ENCODE data around the gene RAP2A.

The RAP2A gene

DNA sequence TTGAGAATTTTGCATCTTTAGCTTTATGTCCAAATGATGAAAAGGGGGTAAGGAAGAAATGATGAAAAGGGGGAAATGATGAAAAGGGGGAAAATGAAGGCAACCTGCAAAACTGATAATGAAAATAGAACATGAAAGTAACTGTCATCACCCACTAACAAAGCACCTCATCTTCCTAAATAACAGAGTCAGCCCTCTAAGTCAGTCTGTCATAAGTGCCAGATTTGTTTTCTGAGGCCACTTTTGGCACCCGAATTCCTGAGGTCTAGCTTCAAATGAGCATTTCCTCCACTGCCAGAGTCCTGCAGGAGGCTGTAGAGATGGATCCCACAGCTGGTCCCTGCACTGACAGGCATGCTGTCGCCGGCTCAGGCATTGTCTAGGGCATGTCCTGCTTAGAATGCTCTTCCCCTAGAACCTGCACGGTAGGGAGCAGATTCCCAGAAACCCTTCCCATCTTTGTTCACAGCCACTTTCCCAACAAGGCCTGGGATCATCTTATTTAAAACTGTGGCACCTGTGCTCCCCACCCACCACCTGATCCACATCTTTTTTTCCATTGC, 25.3 kb downstream of the RAP2A start:
- no peak for TF ChIP-seq SIN3A (IDR thresholded peaks at IDR 0.05; ENCODE audit: borderline replicate concordance, insufficient read depth, low read length)
- TF ChIP-seq FOXP2 (optimal IDR thresholded peaks at IDR 0.05; ENCODE audit: borderline replicate concordance, extremely low read depth, extremely low read length, insufficient read depth): no peak
- TF ChIP-seq, protein P1, sequence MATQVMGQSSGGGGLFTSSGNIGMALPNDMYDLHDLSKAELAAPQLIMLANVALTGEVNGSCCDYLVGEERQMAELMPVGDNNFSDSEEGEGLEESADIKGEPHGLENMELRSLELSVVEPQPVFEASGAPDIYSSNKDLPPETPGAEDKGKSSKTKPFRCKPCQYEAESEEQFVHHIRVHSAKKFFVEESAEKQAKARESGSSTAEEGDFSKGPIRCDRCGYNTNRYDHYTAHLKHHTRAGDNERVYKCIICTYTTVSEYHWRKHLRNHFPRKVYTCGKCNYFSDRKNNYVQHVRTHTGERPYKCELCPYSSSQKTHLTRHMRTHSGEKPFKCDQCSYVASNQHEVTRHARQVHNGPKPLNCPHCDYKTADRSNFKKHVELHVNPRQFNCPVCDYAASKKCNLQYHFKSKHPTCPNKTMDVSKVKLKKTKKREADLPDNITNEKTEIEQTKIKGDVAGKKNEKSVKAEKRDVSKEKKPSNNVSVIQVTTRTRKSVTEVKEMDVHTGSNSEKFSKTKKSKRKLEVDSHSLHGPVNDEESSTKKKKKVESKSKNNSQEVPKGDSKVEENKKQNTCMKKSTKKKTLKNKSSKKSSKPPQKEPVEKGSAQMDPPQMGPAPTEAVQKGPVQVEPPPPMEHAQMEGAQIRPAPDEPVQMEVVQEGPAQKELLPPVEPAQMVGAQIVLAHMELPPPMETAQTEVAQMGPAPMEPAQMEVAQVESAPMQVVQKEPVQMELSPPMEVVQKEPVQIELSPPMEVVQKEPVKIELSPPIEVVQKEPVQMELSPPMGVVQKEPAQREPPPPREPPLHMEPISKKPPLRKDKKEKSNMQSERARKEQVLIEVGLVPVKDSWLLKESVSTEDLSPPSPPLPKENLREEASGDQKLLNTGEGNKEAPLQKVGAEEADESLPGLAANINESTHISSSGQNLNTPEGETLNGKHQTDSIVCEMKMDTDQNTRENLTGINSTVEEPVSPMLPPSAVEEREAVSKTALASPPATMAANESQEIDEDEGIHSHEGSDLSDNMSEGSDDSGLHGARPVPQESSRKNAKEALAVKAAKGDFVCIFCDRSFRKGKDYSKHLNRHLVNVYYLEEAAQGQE (IDR thresholded peaks at IDR 0.05; ENCODE audit: insufficient read depth in 1 of 2, low read depth in 2 of 2, low read length in 2 of 2): no peak
- TF ChIP-seq TAF1 (IDR thresholded peaks at IDR 0.05; ENCODE audit: borderline replicate concordance, insufficient read depth, low read length): no peak
- no peak for TF ChIP-seq POLR2AphosphoS5 (IDR thresholded peaks at IDR 0.05; ENCODE audit: low read depth, low read length)

DNA sequence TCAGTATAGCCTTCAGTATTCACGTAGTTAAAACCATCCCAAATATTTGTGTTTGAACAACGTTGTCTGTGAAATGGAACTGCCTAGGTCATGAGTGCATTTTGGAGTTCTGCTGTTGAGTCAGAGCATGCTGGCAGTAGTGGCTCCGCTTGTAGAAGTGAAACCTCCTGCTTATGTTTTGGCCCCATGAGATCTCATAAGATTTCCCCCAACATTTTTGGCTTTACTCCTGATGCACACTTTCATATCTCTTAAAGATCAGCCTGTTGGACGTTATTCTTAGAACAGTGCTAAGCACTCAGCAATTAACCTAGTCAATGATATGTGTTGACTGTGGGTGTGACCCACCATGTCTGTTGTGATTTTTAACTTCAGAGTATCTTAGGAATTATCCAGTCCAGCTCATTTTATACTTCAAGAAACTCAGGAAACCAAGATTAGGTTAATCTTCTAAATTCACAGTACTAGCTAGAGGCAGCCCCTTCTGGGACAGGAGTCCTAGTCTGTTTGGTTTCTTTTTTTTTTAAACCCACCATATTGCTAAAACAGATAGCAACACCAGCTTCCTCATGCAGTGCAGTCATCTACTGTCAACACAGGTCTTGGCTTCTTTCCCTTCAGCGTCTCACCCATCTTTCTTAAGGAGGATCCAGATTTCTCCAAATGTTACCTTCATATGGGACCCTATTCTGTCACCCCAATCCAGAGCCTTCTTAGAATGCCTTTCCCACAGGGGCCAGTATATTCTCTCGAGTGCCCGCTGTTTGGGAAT, 26.2 kb downstream of the RAP2A start:
- TF ChIP-seq TAF1 (IDR thresholded peaks at IDR 0.05; ENCODE audit: borderline replicate concordance, insufficient read depth, low read length) (no peak), POLR2AphosphoS5 (IDR thresholded peaks at IDR 0.05; ENCODE audit: low read depth, low read length) (no peak)
- TF ChIP-seq, protein P1 (IDR thresholded peaks at IDR 0.05; ENCODE audit: insufficient read depth in 1 of 2, low read depth in 2 of 2, low read length in 2 of 2): no peak

DNA sequence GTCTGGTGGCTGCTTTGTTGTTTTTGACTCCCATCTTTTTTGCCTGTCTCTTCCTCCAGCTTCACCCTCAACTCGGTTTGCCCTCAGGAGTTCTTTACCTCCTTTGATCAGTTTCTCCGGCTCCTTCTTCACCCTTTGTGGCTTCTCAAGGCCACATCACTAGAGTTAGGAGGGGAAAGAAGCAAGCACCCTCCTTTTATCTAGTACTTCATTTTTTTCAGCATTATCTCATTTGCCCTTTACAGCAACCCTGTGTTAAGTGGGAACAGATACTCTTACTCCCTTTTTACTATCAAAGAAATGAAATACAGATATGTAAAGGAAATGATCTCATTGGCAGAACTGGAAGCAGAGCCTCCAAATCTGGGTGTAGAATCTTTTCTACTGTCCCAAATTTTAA, 26.9 kb downstream of the RAP2A start:
- TF ChIP-seq SIN3A (IDR thresholded peaks at IDR 0.05; ENCODE audit: borderline replicate concordance, insufficient read depth, low read length): no peak
- no peak for TF ChIP-seq POLR2AphosphoS5 (IDR thresholded peaks at IDR 0.05; ENCODE audit: low read depth, low read length)
- TF ChIP-seq FOXP2 (optimal IDR thresholded peaks at IDR 0.05; ENCODE audit: borderline replicate concordance, extremely low read depth, extremely low read length, insufficient read depth): no peak
- TF ChIP-seq, protein P1 (IDR thresholded peaks at IDR 0.05; ENCODE audit: insufficient read depth in 1 of 2, low read depth in 2 of 2, low read length in 2 of 2): no peak
- no peak for TF ChIP-seq TAF1 (IDR thresholded peaks at IDR 0.05; ENCODE audit: borderline replicate concordance, insufficient read depth, low read length)

DNA sequence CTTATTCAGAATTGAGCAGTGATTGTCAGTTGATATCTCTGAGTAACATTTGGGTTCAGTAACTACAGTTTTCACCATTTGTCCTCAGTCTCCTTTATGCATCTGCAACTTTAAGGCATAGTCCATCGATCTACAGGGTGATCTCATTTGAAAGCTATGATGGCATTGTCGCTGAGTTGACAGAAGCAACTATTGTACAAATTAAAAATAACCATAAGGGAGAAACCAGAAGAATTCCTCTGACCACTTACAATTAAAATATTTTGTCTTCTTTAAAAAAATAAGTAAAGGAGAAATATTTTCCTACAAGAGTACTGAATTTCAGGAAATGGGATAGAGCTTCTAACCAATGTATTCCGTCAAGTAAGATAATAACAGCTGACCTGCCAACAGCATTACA, 30.6 kb downstream of the RAP2A start:
- TF ChIP-seq TAF1 (IDR thresholded peaks at IDR 0.05; ENCODE audit: borderline replicate concordance, insufficient read depth, low read length) (no peak), POLR2AphosphoS5 (IDR thresholded peaks at IDR 0.05; ENCODE audit: low read depth, low read length) (no peak), FOXP2 (optimal IDR thresholded peaks at IDR 0.05; ENCODE audit: borderline replicate concordance, extremely low read depth, extremely low read length, insufficient read depth) (no peak), SIN3A (IDR thresholded peaks at IDR 0.05; ENCODE audit: borderline replicate concordance, insufficient read depth, low read length) (no peak)
- TF ChIP-seq, protein P1 (IDR thresholded peaks at IDR 0.05; ENCODE audit: insufficient read depth in 1 of 2, low read depth in 2 of 2, low read length in 2 of 2): no peak

All from PFSK-1 (cell line).